KMS-11 (cell line): ENCODE measurements around the gene DIAPH2.

ENCODE experiments used
- H2AFZ ChIP-seq: fragments of 200-600 bp; sonication (generic); 2 replicates; pipeline ENCODE4 v1.6.1; 2016; ENCODE audit warnings: antibody characterized with exemption, mixed run types, low read depth
- H3K27ac ChIP-seq: fragments of 200-600 bp; sonication (generic); 2 replicates; pipeline ENCODE4 v1.6.1; 2016; ENCODE audit warnings: mild to moderate bottlenecking, mixed run types
- H3K27me3 ChIP-seq: fragments of 200-600 bp; sonication (generic); 2 replicates; pipeline ENCODE4 v1.6.1; 2017; ENCODE audit warnings: mild to moderate bottlenecking, low read depth, mixed run types, moderate library complexity; ENCODE audit not compliant: insufficient read depth
- H3K36me3 ChIP-seq: fragments of 200-600 bp; sonication (generic); 2 replicates; pipeline ENCODE4 v1.6.1; 2017; ENCODE audit warnings: mild to moderate bottlenecking, mixed run types; ENCODE audit not compliant: insufficient read depth
- H3K4me1 ChIP-seq: fragments of 200-600 bp; sonication (generic); 2 replicates; pipeline ENCODE4 v1.6.1; 2016; ENCODE audit warnings: mild to moderate bottlenecking, low read depth, mixed run types; ENCODE audit not compliant: poor library complexity, severe bottlenecking
- H3K4me2 ChIP-seq: fragments of 200-600 bp; sonication (generic); 2 replicates; pipeline ENCODE4 v1.7.0; 2016; ENCODE audit warnings: mild to moderate bottlenecking, mixed run types
- H3K4me3 ChIP-seq: fragments of 200-600 bp; sonication (generic); IDR thresholded peaks from 2 replicates; pipeline ENCODE4 v1.6.1; 2017; ENCODE audit warnings: low read depth, low read length, mixed read lengths; ENCODE audit not compliant: insufficient read depth
- H3K79me2 ChIP-seq: fragments of 200-600 bp; sonication (generic); 2 replicates; pipeline ENCODE4 v1.6.1; 2016; ENCODE audit warnings: low read depth, mixed run types; ENCODE audit not compliant: insufficient read depth
- H3K9ac ChIP-seq: fragments of 200-600 bp; sonication (generic); 2 replicates; pipeline ENCODE4 v1.6.1; 2016; ENCODE audit warnings: mild to moderate bottlenecking, mixed run types
- H4K20me1 ChIP-seq: fragments of 200-600 bp; sonication (generic); 2 replicates; pipeline ENCODE4 v1.6.1; 2016; ENCODE audit warnings: mild to moderate bottlenecking, mixed run types; ENCODE audit not compliant: insufficient read depth
- TF ChIP-seq, protein P1 (sequence below): fragments of 200-600 bp; sonication (generic); conservative IDR thresholded peaks from 2 replicates; pipeline ENCODE4 v1.6.1; 2017; ENCODE audit warnings: low read depth, mild to moderate bottlenecking, antibody characterized with exemption, low read length, moderate library complexity, mixed read lengths

The DIAPH2 gene

DNA sequence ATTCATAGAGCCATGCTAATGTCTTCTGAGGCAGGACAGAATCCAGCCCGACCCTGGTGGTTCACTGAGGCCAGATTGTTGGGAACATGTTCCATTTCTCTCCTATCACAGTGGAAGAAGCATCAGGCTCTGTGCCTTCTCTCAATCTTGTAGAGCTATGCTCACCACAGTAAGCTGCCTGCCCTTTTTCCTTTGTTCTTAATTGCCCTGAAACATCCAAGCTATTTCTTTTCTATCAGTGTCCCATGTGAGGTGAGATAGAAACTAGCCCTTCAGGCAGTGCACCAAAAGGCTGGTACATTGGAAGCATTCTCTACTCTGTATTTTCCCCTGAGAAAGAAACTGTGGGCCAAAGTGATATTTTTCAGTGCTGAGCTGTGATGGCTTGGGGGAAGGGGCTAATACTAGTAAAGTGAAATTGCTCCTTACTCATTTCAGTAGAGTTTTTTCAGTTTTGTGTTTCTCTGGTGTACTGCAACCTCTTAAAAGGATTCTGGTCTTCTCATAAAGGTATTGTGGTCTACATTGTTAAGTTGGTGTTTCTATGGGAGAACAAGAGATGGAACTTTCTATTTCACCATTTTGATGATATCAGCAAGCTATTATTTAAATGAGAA lies 810.2 kb downstream of the DIAPH2 start:
- Histone ChIP-seq H3K4me3 (no peak overlapping the region), H3K27me3 (no peaks in the 10 kb centered on the region), H3K27ac (no peak overlapping the region), H3K4me1 (no peaks in the 10 kb centered on the region), H4K20me1 (no peaks in the 10 kb centered on the region), H3K4me2 (no peak overlapping the region), H3K36me3 (no peaks in the 10 kb centered on the region), H2AFZ (no peak overlapping the region), H3K79me2 (no peaks in the 10 kb centered on the region), H3K9ac (no peak overlapping the region)
- TF ChIP-seq, protein P1, sequence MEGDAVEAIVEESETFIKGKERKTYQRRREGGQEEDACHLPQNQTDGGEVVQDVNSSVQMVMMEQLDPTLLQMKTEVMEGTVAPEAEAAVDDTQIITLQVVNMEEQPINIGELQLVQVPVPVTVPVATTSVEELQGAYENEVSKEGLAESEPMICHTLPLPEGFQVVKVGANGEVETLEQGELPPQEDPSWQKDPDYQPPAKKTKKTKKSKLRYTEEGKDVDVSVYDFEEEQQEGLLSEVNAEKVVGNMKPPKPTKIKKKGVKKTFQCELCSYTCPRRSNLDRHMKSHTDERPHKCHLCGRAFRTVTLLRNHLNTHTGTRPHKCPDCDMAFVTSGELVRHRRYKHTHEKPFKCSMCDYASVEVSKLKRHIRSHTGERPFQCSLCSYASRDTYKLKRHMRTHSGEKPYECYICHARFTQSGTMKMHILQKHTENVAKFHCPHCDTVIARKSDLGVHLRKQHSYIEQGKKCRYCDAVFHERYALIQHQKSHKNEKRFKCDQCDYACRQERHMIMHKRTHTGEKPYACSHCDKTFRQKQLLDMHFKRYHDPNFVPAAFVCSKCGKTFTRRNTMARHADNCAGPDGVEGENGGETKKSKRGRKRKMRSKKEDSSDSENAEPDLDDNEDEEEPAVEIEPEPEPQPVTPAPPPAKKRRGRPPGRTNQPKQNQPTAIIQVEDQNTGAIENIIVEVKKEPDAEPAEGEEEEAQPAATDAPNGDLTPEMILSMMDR: no peak

GRCh38 chrX:97498093-97498492 lies 813.5 kb downstream of the DIAPH2 start:
- H3K4me3 ChIP-seq: no peak overlapping the region
- H3K79me2 ChIP-seq: no peaks in the 10 kb centered on the region
- no peak overlapping the region for H3K9ac ChIP-seq
- no peaks in the 10 kb centered on the region for H3K36me3 ChIP-seq
- TF ChIP-seq, protein P1: no peak
- no peaks in the 10 kb centered on the region for H3K4me1 ChIP-seq
- H4K20me1 ChIP-seq: no peaks in the 10 kb centered on the region
- H3K4me2 ChIP-seq: no peak overlapping the region
- H2AFZ ChIP-seq: no peak overlapping the region
- H3K27ac ChIP-seq: no peak overlapping the region
- H3K27me3 ChIP-seq: no peaks in the 10 kb centered on the region

GRCh38 chrX:97504431-97504830 lies 819.8 kb downstream of the DIAPH2 start:
- TF ChIP-seq, protein P1: no peak
- Histone ChIP-seq H3K27me3 (no peaks in the 10 kb centered on the region), H3K9ac (no peak overlapping the region), H3K27ac (no peak overlapping the region), H3K79me2 (no peaks in the 10 kb centered on the region), H3K4me2 (no peak overlapping the region), H2AFZ (no peak overlapping the region), H3K4me1 (no peaks in the 10 kb centered on the region), H4K20me1 (no peaks in the 10 kb centered on the region), H3K36me3 (no peaks in the 10 kb centered on the region), H3K4me3 (no peak overlapping the region)

DNA sequence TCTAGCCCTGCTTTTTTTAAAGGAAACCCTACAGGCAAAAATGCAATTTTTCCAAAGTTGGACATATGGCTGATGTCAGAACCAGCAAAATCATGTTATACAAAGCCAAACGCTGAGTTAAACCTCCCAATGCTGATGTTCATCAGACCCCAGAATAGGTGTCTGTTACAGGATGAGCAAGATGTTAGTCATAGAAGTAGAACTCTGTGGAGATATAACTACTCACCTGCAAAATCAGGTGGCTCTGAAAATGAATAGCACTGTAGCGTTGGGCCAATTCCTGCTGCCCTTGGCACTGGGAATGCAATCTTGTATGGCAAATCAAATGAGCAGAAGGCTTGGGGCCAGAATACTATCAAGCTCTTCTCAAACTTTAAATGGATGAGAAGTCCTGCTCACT lies 833.1 kb downstream of the DIAPH2 start:
- Histone ChIP-seq H3K27ac (no peak overlapping the region), H4K20me1 (no peaks in the 10 kb centered on the region), H3K4me1 (no peaks in the 10 kb centered on the region), H3K4me2 (no peak overlapping the region), H3K36me3 (no peaks in the 10 kb centered on the region), H2AFZ (no peak overlapping the region), H3K27me3 (no peaks in the 10 kb centered on the region), H3K9ac (no peak overlapping the region), H3K79me2 (no peaks in the 10 kb centered on the region), H3K4me3 (no peak overlapping the region)
- TF ChIP-seq, protein P1: no peak
